ENCODE measurements around the gene C2orf81.

C2orf81 gene

GRCh38 chr2:74458938-74459363 lies 37.5 kb upstream of the C2orf81 start:
- Histone ChIP-seq H3K27ac (ENCODE audit: low read depth, low read length) (no peak overlapping the region), H3K9me3 (ENCODE audit: control insufficient read depth, insufficient read depth, low read length) (no peaks in the 10 kb centered on the region), H3F3A (ENCODE audit: control insufficient read depth, insufficient read depth) (peaks cover 12% of the 10 kb centered on the region; the same call in 1 of the 2 replicates), H4K20me1 (ENCODE audit: control insufficient read depth, insufficient read depth, low read depth, low read length) (no peaks in the 10 kb centered on the region), H3K4me3 (ENCODE audit: low read length) (peak overlapping the region; percentile 81), H3K4me2 (ENCODE audit: low read length) (peak overlapping the region; percentile 88), H3K79me2 (ENCODE audit: control insufficient read depth, low read length) (peaks cover 33% of the 10 kb centered on the region), H3K36me3 (ENCODE audit: control insufficient read depth, low read length) (peaks cover 37% of the 10 kb centered on the region), H3K9me2 (replicated peaks; ENCODE audit: control insufficient read depth, low read length) (no peaks in the 10 kb centered on the region), H3K4me1 (ENCODE audit: control insufficient read depth, low read length) (peaks cover 26% of the 10 kb centered on the region), H3K27me3 (ENCODE audit: control insufficient read depth, low read length) (no peaks in the 10 kb centered on the region)
- TF ChIP-seq EZH2phosphoT487 (IDR thresholded peaks at IDR 0.05; ENCODE audit: borderline replicate concordance, low read length) = no peak

- no peak for TF ChIP-seq CTCF (IDR thresholded peaks at IDR 0.05; ENCODE audit: low read depth, low read length, poor library complexity, severe bottlenecking)
- no peak for TF ChIP-seq EZH2phosphoT487 (IDR thresholded peaks at IDR 0.05; ENCODE audit: borderline replicate concordance, low read length)
- Histone ChIP-seq H4K20me1 (ENCODE audit: control insufficient read depth, insufficient read depth, low read depth, low read length) (no peaks in the 10 kb centered on the region), H3K27me3 (ENCODE audit: control insufficient read depth, low read length) (no peaks in the 10 kb centered on the region), H3K79me2 (ENCODE audit: control insufficient read depth, low read length) (peaks cover 31% of the 10 kb centered on the region), H3K36me3 (ENCODE audit: control insufficient read depth, low read length) (peaks cover 37% of the 10 kb centered on the region), H3K4me1 (ENCODE audit: control insufficient read depth, low read length) (peaks cover 25% of the 10 kb centered on the region), H3K4me2 (ENCODE audit: low read length) (peak within 1 kb of the TSS; percentile 95), H3K9me3 (ENCODE audit: control insufficient read depth, insufficient read depth, low read length) (no peaks in the 10 kb centered on the region), H3K4me3 (ENCODE audit: low read length) (peak within 1 kb of the TSS; percentile 81), H3K9me2 (replicated peaks; ENCODE audit: control insufficient read depth, low read length) (no peaks in the 10 kb centered on the region), H3F3A (ENCODE audit: control insufficient read depth, insufficient read depth) (peaks cover 12% of the 10 kb centered on the region; the same call in 1 of the 2 replicates), H3K27ac (ENCODE audit: low read depth, low read length) (peak within 1 kb of the TSS; percentile 90)
Observed at GRCh38 chr2:74458132-74458937, 36.9 kb upstream of the C2orf81 start, which contains the start of gene WBP1. TSS of gene WBP1 (plus strand) at chr2:74458438. CDS start at chr2:74458603, 165 bp downstream.

- peak overlapping the region; percentile 90 for H3K27ac ChIP-seq (ENCODE audit: low read depth, low read length)
- H3F3A ChIP-seq (ENCODE audit: control insufficient read depth, insufficient read depth) = peaks cover 14% of the 10 kb centered on the region
- TF ChIP-seq EZH2phosphoT487 (IDR thresholded peaks at IDR 0.05; ENCODE audit: borderline replicate concordance, low read length) (no peak), CTCF (IDR thresholded peaks at IDR 0.05; ENCODE audit: low read depth, low read length, poor library complexity, severe bottlenecking) (no peak)
- peak overlapping the region; percentile 81 for H3K4me3 ChIP-seq (ENCODE audit: low read length)
- H3K36me3 ChIP-seq (ENCODE audit: control insufficient read depth, low read length) = peaks cover 30% of the 10 kb centered on the region
- peak overlapping the region; percentile 95 for H3K4me2 ChIP-seq (ENCODE audit: low read length)
- no peaks in the 10 kb centered on the region for H4K20me1 ChIP-seq (ENCODE audit: control insufficient read depth, insufficient read depth, low read depth, low read length)
- H3K27me3 ChIP-seq (ENCODE audit: control insufficient read depth, low read length) = no peaks in the 10 kb centered on the region
- no peaks in the 10 kb centered on the region for H3K9me3 ChIP-seq (ENCODE audit: control insufficient read depth, insufficient read depth, low read length)
- H3K4me1 ChIP-seq (ENCODE audit: control insufficient read depth, low read length) = peaks cover 31% of the 10 kb centered on the region
- peaks cover 27% of the 10 kb centered on the region for H3K79me2 ChIP-seq (ENCODE audit: control insufficient read depth, low read length)
- no peaks in the 10 kb centered on the region for H3K9me2 ChIP-seq (replicated peaks; ENCODE audit: control insufficient read depth, low read length)
Observed at GRCh38 chr2:74457549-74458131, 36.2 kb upstream of the C2orf81 start.

Data from DOHH2 (cell line).